Stimulated activated CD4-positive, alpha-beta T cell treated with anti-CD3 and anti-CD28 coated beads, Interleukin-1b, Interleukin-23, amount 100 ng/mL, for 4 hours (primary cell): ENCODE data around the gene TEX2.

ENCODE experiments used
- DNase-seq, 2 donors: peaks; one replicate each; pipeline ENCODE4 v3.0.0-alpha.2; 2020; ENCODE audit warnings: low read depth in 2 of 2

TEX2 gene, protein sequence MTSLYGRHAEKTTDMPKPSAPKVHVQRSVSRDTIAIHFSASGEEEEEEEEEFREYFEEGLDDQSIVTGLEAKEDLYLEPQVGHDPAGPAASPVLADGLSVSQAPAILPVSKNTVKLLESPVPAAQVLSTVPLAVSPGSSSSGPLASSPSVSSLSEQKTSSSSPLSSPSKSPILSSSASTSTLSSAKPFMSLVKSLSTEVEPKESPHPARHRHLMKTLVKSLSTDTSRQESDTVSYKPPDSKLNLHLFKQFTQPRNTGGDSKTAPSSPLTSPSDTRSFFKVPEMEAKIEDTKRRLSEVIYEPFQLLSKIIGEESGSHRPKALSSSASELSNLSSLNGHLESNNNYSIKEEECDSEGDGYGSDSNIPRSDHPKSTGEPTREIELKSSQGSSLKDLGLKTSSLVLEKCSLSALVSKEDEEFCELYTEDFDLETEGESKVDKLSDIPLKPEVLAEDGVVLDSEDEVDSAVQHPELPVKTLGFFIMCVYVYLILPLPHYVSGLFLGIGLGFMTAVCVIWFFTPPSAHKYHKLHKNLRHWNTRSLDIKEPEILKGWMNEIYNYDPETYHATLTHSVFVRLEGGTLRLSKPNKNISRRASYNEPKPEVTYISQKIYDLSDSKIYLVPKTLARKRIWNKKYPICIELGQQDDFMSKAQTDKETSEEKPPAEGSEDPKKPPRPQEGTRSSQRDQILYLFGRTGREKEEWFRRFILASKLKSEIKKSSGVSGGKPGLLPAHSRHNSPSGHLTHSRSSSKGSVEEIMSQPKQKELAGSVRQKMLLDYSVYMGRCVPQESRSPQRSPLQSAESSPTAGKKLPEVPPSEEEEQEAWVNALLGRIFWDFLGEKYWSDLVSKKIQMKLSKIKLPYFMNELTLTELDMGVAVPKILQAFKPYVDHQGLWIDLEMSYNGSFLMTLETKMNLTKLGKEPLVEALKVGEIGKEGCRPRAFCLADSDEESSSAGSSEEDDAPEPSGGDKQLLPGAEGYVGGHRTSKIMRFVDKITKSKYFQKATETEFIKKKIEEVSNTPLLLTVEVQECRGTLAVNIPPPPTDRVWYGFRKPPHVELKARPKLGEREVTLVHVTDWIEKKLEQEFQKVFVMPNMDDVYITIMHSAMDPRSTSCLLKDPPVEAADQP

DNA sequence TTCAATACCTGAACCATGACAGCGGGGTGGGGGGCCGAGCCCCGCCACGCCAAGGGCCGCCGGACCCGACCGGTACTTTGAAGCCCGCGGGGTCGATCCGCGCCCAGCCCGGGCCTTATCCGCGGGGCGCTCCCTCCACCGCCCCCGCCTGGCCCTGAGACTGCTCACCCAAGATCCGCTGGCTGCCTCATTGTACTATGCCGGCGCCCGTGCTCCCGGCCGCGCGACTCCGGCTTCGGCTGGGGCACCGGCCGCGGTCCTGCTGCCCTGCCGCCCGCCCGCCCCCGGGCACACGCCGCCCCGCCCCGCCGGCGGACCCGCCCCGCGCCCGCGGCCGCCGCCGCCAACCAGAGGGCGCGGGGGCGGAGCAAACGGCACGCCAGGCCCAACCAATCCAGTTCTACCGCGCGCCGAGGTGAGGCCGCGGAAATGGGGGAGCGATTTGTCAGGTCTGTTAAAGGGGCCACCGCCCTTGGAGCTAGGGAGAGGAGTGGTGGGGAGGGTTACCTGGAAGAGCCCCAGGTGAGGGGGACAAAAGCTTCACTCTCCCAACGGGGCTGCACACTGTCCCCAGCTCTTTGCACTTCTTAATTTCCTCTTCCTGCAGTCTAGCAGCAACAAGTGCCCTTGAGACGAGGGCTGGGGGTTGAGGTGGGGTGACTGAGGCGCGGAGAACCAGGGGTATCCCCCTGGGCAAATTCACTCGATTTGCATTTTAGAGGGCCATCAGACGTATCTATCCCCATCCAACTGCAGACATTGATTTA is at the start of gene TEX2:
TSS of gene TEX2 (minus strand) at position 261 of the 767 bp plus-strand sequence. CDS start 49,043 bp downstream, outside the sequence.
- DNase-seq, result peak; percentile 82 to 87

DNA sequence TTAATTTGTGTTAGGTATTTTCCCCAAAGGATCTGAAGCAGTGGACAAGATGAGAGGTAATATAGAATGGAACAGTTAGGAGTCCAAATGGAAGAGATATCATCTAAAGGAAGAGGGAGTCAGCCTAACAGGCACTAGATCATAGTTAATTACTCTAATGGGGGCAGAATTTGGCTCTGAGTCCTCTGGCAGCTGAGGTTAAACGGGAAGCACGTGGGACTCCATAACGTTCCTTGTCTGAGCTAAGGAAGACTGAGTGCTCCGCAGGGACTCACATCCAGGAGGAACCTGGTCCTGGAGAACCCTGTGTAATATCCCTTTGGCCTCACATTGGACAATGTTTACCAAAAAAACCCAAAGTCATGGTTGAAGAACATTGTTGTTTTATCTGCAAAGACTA is 46.6 kb upstream of the TEX2 start:
- DNase-seq, result no peak

DNA sequence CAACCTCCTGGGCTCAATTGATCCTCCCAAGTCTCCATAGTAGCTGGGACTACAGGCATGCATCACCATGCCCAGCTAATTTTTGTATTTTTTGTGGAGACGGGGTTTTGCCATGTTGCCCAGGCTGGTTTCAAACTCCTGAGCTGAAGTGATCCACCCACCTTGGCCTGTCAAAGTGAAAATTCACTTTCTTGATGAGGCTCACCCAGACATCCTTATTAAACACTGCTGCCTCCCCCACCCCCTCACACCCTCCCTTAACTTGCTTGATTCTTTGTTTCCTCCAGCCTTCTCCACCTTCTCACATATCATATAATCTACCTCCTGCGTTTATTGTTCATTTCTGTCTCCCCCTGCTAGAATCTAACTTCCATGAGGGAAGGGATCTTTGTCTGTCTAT is 46.0 kb upstream of the TEX2 start:
- DNase-seq, result no peak

DNA sequence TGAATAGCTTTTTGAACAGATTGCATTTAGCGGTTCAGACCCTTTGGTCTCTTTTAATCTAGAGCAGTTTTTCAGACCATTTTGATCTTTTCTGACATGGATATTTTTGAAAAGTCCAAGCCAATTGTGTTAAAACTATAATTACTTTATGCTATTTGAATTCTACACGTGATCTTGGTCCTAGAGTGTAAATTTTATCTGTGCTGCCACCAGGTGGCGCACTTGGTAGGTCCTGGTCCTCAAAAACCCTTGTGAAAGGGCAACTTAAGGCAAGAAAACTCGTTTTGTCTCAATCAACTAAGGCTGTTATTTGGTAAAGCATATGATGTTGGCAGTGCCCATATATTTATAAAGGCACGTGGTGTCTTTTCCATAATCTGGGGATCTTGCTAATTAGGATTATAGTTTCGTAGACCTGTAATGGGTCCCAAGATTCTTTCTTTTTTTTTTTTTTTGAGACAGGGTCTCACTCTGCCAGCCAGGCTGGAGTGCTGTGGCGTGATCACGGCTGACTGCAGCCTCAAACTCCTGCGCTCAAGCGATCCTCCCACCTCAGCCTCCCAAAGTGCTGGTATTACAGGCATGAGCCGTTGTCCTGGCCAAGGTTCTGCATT is 43.9 kb upstream of the TEX2 start:
- DNase-seq, result peak; percentile 62 to 65

DNA sequence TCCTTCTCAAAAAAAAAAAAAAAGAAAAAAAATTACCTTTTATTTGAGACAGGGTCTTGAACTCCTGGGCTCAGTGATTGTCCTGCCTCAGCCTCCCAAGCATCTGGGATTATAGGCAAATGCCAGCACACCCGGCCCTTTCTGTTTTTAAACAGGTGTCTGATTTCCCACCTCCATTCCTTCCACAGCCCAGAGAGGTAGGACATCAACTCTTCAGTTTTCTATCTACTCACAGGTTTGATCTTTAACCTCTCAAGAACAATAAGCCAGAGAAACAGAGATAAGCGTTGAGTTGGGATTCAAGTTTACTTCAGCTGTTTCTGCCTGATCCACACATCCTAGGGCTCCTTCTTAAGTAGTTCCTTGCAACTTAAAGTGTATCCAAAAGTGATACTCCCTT is 41.5 kb upstream of the TEX2 start:
- DNase-seq, result no peak

DNA sequence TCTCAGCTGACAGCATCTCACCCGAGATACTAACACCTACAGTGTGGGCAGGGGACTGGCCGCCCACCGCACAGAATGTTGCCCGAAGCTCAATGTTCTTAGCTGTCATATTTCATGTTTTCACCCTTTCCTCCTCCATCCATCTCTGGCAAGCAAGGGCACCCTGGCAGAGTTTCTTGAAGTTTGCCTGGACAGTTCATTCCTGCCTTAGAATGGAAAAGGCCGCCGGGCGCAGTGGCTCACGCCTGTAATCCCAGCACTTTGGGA is 37.6 kb upstream of the TEX2 start:
- DNase-seq, result no peak

DNA sequence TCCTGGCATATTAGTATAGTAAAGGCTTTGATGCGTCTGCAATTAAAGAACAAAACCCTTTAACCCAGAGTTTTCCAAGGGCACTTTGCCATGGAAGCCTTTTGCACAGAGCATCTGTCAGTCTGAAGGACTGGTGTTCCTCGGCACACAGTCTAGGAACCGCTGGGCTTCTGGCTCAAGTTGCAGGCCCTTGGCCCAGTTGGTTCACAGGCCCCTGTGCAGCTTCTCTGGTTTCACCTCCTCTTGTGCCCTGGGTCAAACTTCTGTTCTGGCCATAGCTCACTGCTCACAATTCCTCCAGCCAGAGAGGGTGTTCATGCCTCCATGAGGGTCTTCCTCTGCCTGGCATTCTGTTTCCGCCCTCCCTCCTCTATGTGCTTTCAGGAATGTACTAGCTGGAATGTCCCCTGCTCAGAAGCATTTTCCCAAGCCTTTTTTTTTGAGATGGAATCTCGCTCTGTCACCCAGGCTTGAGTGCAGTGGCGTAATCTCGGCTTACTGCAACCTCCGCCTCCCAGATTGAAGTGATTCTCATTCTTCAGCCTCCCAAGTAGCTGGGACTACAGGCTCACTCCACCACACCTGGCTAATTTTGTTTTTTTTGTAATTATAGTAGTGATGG is 34.5 kb upstream of the TEX2 start:
- no peak for DNase-seq

DNA sequence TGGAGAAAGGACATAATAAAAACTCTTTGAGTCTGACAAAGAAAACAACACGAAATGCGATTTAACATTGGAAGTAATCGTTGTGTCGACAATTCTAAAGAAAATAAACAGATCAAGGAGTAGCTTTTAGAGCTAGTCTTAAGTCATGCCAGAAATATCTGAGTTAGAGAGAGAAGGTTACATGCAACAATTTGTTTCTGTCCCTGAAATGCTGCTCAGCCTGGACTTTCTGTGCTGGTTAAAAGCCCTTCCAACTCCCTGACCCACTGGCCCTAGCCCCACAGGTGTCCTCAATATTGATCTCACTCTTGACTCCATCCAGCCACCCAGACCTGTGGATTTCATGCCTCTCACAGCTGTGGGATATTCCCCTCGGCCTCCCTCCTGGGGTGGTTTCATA is 33.2 kb upstream of the TEX2 start:
- no peak for DNase-seq

DNA sequence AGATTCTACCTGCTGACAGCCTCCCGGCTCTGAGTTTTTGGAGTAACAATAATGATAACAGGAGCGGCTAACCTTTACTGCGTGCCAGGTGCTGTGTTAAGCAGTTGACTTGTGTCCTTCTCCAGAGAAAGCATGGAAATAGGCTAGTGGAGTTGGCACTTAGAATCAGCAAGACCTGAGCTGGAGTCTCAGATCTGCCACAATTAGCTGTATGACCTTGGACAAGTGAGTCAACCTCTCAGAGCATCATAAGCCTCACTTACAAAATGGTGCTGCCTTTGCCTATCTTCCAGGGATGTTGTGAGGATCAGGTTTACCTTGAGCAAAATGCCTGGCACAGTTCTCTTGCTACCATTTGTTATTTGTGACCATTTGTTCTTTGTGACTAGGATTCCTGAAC is 32.1 kb upstream of the TEX2 start:
- no peak for DNase-seq

DNA sequence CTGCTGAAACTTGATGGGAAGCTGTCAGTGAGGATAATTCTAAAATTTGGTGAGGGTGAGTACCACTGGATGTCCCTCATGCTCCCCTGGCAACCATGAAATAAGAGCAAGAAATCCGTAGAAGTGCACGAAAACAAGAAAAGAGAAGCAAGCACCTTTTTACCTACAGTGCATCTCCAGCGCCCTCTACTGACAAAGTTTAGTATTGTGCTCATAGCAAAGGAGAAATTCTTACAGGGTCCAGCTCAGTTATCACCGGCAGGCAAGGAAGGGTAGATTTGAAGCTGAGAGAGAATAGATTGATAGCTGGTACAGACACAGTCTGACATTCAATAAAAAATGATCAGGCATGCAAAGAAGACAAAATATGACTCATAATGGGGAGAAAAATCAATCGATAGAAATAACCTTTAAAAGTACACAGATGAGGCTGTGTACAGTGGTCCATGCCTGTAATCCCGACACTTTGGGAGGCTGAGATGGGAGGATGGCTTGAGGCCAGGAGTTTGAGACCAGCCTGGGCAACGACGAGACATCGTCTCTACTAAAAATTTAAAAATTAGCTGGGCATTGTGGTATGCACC is 28.3 kb upstream of the TEX2 start:
- no peak for DNase-seq

DNA sequence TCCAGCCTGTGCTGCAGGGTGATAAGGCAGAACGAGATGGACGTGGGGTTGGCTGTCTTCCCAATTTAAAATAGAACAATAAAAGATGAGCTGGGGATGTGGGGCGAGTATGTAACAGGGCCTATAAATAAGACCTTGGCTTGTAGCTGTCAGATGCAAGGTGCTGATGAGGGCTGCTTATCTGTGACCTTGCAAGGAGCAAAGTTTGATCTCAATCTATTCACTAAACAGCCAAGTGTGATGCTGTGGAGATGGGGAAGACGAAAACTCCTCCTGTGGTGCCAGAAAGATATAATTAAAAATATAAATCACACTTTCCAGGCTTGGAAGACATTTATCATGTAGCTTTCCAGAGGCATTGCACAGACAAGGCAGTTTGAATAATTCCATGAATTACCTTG is 26.7 kb upstream of the TEX2 start:
- DNase-seq, result no peak

DNA sequence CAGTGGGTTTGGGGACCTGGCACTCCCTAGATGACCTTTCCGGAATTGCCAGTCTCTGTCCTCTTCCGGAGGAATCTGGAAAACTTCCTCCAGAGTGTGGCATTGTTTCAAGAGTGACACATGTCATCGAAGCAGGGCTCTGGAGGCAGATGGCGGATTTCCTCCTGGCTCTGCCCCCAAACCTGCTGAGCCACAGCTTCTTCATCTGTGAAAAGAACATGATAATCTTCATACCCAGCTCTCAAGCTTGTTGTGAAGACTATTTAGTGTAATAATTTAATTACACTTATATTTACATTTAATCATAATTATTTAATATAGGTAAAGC is 19.7 kb upstream of the TEX2 start:
- no peak for DNase-seq

DNA sequence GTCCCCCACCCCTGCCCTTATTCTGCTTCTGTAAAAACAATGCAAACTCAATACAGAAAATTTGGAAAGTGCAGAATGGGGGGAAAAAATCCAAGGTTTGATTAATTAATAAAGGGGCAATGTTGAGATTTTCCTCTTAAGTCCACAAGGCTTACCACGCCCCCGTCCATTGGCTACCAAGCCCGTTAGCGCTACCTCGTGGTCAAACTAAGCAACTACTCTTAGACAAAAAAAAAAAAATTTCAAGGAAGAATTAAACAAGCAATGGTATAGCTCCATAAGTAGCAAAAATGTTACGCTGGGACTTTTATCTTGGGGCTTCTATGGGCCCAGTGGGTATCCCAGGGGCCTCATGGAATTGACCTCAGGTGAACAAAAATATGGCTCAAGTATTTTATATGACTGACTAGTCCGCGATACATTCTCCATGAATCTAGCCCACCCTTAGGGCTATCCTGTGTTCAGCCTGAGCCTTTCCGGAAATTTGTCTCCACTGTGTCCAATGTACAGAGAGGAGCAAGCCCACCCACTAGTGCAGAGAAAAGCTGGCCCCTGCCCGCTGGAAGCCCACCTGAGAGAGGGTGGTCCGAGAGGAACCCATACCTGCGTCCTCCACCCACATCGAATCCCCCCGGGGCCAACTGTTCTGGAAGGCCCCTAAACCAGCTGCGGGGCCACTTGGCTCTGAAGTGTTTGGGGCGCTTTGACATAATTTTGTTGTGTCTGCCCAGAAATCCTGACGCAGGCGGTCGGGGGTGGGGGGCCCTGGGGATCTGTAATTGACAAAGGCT is 19.1 kb upstream of the TEX2 start:
- peak; percentile 31 for DNase-seq

DNA sequence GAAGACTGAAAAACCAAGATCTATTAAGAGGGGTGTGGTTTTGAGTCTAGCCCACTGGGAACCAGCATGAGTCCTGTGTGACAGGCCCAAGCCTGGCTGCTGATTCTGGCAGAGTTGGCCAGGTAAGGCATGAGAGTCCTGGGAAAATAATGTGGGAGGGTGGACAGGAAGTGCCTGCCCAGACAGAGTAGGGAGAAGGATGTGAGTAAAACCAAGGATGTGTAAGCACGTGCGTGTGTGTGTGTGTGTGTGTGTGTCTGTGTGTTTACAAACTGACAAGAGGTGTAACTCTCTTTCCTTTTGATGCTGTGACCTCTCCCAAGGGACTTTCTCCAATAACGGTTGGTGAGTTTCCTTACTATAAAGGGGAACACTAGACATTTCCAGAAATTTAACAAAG is 15.6 kb upstream of the TEX2 start:
- no peak for DNase-seq

DNA sequence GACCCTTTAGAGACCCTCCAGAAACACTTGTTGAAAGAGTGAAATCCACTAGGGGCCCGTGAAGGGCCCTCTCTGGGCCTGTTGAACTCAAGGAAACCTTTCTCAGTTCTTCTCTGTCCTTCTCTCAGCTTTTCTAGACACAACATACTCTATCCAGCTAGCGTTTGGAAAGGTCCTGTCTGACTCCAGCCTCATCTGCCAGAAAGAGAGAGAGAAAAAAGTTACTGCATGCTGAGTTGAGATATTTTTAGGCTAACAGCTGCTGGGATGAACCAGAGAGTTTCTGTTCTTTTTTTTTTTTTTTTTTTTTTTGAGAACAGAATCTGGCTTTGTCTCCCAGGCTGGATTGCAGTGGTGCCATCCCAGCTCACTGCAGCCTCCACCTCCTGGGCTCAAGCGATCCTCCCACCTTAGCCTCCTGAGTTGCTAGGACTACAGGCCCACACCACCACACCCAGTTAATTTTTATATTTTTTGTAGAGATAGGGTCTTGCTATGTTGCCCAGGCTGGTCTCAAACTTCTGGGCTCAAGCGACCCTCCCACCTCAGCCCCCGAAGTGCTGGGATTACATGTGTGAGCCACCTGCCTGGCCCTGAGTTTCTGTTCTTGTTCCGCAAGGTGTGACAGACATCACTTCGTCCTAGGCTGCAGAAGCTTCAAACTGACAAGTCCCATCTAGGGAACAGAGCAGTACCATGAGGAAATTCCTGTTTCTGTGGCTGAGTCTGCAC is 14.9 kb upstream of the TEX2 start:
- no peak for DNase-seq

DNA sequence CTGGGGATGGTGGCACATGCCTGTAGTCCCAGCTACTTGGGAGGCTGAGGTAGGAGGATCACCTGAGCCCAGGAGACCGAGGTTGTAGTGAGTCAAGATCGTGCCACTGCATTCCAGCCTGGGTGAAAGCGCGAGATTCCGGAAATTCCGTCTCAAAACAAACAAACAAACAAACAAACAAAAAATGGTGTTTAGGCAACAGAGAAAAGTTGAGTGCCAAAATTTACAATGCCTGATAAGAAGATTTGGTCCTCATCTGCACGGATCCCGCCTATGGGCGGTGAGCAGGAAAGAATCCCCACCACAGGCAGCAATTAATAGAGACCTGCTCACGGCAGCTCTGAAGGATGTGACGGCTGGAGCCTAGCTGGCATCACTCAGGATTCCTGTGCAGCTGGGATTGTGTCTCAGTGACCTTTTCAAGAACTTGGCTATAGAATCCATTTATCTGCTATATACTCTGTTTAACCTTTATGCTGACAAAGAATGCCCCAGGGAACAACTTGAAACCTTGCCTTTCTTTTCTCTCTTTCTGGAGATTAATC is 14.0 kb upstream of the TEX2 start:
- DNase-seq, result no peak

DNA sequence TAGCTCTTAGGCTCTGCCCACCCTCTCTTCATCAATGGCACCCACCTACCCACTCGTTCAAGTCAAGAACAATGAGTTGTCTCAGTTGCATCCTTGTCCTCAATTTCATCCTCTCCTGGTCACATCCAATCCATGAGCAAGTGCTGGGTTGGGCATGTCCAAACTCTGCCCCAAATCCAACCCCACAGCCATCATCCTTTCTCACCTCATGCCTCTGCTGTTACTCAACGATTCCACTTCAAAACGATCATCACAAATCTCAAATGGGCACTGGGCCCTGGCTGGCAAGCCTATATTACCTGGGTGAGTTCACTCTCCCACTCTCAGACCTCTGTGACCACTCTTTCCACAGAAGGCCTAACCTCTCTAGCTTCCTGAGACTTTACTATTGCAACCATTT is 12.0 kb upstream of the TEX2 start:
- no peak for DNase-seq

DNA sequence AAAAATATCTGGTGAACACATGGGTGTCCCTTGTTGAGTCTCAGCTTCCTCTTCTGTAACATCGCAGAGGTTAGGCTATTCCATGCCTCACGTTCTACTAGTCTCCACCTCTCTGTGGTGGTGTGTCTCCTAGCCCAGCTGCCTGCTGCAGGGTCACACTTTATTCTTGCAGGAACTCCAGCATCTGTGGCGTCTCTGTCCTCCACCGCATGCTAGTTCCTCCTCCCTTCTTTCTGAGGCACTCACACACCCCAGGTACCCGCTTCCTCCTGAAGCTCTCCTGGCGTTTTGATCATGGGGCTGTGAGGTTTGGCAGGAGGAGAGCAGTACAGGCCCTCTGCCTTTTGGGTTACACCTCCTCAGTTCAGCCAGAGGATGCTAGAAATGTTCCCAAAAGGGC is 9.9 kb upstream of the TEX2 start:
- DNase-seq, result no peak

DNA sequence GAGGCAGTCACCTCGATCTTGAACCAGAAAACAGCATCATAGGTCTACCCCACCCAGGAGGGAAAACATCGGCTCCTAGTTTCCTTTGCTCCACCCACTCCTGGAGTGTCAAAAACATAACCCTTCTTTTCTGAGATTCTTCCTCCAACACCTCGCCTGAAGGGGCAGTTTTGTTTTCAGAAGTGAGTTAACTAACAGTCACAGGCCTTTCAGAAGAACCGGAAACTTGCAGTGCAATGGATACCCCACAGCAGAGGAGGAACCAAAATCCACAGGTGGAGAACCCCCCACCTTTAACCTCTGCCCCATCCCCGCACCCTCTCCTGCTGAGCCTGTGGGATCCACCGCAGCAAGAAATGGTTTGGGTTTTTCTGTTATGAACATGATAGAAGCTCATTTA is 7.8 kb upstream of the TEX2 start:
- no peak for DNase-seq
